Activated naive CD4-positive, alpha-beta T cell (primary cell): ENCODE measurements around the gene PPP1R13L.

ENCODE experiments used
- DNase-seq, 4 experiments: peaks; one replicate each; lab custom pipeline; 2025; lab: John Stamatoyannopoulos, UW

Gene PPP1R13L

DNA sequence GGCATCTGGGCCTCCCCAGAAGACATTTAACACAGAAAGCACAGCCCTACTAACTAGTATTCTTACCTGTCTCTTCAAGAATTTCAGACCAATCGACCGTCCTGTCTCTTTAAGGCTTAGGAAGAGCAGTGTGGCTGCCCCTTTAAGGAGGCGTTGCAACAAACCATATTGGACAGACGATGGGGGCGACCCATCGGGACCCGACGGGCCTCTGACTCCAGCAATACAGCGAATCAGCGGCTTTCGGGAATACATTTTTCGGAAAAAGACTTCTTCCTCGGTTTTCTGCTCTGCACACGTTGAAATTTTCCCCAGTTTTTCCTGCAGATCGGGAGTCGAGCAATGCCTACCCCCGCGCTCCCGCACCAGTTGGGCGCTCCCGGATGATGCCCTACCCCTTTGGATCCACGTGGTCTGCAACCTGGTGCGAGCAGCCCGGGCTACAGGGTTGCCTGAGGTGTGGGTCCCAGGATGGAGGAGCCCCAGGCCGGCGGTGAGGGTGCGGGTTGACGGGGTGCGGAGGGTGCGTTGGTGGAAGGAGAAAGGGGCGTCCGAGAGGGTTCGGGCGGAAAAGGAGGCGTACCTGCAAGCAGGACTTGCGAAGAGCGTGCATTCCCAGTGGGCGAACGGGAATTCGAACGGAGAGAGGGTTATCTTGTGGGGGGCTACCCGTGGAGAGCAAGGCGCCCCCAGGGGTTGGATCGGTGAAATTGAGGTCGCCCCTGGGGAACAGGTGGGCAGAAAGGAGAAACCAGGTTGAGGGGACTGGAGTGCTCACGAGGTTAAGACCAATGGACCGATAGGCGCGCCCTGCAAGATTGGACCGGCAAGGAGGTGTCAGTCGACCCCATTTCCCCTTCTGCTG is 1.6 kb upstream of the PPP1R13L start, which contains the start of gene POLR1G:
Gene POLR1G (plus strand): TSS at position 419 of the 865 bp plus-strand sequence. CDS start 53 bp downstream, at position 472.
- DNase-seq = peak; percentile 40 to 72 (median 58)

DNA sequence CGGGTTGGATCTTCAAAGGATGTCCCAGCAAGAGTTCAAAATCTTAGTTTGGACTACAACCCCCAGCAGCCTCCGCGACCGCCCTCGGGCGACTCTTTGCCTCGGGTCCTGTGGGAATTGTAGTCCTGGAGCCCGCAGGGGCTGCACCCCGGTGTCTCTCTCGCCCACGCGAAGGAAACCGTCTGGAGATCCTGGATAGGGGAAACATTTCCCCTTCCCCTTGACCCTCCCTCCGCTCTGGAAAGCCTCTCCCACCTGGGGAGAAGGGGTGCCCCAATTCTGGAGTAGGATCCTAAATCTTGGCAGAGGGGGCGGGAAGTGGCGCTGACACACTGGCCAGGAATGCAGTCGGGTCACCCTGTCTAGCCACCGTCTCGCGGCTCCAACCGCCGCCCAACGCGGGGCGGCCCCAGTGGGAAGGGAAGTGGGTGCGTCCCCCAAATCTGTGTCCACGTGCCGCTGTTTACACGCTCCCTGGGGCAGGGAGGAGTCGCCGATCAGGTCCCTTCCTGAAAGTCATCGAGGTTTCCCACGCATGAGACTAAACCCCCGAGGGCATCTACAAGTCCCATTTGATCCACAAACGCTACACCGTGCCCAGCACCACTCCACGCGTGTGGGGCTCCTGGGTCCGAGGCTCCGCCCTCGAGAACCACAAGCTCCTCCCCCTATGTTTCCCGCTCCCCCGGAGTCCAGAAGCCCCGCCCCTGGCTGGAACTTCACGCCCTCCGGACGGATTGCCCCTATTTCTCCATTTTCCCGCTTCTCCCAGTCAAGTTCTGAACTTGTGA is 761 bp upstream of the PPP1R13L start:
- DNase-seq = peak; percentile 43 to 74 (median 61)

DNA sequence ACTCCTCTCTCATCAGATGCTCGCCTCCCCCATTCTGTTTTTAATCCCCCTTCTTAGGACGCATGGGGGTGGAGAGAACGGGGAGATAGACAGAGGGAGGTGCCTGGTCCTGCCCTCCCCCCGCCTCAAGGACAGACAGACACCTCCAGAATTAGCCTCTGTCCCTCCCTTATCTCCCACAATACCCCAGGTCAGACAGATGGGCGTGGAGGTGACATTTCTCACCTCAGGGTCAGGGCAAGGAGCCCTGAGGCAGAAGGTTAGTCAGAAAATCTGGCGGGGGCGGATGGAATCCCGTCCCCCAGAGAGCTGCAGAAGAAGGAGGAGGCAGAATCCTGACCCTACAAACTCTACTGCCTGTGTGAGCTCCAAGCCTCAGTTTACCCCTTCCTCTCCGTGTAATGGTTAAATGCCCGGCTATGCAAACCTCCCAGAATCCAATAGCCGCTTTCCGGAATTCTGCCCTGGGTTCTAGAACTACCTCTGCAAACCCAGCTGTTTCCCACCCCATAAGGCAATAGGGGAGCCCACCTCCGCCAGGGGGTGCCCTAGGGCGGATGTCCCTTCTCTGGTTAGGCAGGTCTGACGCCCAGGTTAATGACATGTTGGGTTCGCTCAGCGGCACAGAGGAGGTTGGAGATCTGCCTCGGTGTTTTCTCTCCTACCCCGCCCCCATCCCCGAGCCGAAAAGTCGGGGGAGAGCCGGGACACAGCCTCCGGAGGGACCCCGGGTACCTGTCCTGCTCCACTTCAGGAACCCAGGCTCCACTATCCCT is 900 bp downstream of the PPP1R13L start:
- DNase-seq = peak in 3 of 4 experiments; percentile 23 to 51 (median 30)

DNA sequence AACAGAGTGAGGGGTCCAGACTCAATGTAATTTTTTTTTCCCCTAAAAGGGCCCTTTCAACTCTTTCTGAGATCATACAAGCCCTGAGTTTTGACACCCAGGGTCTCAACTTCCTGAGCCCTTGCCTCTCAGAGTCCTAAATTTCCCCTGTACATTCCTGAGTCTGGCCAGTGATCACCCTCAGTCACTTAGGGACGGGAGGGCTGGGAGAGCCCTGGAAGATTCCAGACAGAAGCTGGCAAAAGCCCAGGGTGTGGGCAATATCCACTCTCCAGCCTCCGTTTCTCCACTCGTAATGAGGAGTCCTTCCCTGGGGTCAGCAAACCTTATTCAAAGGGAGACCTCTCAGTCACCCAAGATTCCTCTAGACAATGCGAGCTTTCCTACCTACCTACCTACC is 1.6 kb downstream of the PPP1R13L start:
- DNase-seq = no peak

DNA sequence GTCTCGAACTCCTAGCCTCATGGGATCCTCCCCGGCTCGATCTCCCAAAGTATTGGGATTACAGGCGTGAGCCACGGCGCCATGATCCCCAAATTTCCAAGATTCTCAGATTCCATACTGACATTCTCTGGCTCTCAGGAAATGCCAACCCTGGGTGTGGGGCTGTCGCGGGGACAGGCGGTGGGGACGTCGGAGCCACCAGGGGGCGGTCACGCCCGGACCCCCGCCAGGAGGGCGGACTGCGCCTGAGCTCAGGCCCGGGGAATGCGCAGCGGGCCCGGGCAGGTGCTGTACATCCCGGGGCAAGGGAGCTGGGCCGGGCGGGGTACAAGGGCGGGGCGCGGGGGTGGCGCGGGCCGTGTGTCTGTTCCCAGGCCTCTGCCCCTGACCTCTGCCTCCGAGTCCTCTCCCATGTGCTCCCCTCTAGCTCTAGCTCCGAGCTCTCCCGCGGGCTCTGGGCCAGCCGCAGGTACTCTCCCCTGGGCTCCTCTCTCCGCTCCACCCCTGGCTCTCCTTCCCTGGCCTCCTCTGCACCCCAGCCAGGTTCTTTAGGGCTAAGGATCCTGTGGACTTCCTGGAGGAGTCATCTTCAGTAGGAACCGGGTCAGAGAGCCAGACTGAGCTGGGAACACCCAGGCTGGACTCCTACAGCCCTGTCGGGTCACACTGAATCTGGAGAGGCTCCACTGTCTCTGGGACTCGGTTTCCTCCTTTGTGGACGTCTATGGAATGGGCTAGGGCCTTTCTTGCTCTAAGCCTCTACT is 2.4 kb downstream of the PPP1R13L start:
- peak in 1 of 4 experiments; percentile 15 for DNase-seq

DNA sequence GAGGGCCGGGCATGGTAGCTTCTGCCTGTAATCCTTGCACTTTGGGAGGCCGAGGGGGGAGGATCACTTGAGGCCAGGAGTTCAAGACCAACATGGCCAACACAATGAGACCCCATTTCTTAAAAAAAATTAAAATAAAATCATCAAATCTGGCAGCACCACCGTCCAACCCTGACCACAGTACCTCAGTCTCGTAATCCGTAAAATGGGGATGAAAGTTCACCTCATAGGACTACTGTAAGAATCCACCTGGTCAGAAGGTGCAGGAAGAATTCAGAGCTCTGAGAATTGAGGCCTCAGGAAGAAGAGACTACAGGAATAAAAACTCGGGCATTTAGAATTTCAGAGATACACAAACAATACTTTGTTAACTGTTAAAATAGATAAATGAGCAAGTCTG is 3.1 kb downstream of the PPP1R13L start:
- no peak for DNase-seq

DNA sequence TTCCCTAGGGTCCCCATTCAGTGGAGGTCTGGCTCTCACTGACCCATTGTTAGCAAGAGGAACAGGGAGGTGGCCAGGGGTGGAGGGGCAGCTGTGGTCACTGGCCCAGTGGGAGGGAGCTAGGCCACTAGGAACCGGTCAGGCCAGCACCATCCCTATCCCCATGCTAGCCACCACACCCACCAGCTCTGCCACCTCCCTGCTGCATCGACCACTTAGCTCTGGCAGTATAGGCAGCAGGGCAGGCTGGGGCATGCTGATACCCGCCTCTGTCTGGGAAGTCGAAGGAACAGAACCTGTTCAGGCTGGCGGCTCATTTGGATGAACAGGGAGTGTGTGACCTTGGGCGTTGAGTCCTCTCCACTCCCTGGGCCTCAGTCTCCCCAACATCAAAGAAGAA is 4.7 kb downstream of the PPP1R13L start:
- DNase-seq = no peak

DNA sequence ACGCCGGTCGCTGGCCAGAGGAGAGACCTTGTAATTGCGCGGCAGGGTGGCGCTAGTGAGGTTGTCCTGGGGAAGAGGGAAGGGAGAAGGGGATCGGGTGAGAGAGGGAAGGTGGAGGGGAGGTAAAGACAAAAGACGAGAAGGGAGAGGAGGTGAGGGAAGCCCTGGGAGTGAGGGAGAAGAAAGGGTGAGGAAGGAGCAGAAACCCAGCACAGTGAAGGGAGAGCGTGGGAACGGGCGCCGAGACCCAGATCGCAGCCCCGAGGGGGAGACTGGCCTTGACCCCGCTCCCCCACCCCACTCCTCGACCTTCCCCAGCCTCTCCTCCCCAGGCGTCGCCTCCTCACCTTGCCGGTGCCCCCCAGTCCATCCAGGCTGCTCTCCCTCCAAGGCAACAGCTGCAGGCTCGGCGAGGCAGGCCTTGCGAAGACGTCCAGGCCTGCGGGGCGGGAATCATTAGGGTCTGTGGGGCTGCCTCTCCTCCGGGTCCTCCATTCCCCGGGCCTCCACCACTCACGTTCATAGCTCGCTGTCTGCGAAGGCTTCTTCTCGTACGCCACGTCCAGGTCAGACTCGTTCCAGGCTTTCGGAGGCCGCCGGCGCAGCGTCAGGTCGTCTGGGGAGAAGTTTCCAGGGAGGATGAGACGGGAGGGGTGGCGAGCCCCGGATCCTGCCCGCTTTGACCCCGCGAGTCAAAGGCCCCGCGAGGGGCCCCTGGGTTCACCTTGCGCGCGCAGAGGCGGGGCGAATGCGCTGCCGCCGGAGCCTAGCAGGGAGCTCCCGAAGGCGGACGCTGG is 8.8 kb downstream of the PPP1R13L start:
- DNase-seq = no peak

DNA sequence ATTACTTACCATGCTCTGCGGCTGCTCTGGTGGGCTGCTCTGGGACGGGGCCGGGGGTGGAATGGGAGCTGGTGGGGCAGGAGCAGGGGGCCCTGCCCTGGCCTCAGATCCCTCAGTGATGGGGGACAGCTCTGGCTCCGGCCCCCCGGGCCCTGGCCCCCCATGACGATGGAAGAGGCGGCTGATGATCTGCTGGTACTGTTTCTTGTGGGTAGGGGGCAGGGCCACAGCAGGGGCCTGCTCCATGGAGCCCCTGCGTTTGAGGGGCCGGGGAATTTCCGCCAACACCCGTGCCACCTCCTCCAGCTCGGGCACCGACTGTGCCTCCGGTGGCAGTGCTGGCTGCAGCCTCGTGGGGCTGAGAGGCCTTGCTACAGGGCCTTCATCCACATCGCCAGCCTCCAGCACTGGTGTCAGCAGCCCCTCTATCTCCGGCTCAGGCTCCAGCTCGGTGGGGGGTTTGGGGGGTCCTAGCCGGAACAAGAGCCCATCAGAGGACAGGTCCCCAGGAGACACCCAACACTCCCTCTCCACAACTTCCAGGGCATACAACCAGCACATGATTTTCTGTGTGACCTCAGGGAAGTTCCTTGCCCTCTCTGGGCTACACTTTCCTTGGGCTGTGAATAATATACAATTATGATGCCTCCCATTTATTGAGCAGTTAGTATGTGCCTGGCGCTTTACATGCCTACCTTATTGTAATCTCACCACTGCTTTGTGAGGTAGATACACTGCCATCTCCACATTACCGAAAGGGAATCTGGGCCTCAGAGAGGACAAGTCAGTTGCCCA is 12.8 kb downstream of the PPP1R13L start:
- no peak for DNase-seq

DNA sequence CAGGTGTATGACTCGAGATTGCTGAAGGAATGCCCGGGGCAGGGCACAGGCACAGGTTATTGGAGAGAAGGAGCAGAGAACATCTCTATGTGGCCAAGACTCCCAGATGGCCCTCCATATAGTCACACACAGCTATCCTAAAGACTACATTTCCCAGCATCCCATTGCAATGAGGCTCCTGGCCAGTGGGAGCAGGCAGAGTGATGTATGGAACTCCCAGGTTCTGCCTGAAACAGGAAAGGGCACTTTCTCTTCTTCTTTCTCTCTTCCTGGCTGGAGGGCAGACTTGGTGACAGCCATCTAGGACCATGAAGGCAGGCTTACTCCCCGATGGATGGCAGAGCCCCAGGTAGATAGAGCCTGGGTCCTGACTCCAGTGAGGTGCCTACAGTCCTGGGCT is 13.5 kb downstream of the PPP1R13L start:
- no peak for DNase-seq

DNA sequence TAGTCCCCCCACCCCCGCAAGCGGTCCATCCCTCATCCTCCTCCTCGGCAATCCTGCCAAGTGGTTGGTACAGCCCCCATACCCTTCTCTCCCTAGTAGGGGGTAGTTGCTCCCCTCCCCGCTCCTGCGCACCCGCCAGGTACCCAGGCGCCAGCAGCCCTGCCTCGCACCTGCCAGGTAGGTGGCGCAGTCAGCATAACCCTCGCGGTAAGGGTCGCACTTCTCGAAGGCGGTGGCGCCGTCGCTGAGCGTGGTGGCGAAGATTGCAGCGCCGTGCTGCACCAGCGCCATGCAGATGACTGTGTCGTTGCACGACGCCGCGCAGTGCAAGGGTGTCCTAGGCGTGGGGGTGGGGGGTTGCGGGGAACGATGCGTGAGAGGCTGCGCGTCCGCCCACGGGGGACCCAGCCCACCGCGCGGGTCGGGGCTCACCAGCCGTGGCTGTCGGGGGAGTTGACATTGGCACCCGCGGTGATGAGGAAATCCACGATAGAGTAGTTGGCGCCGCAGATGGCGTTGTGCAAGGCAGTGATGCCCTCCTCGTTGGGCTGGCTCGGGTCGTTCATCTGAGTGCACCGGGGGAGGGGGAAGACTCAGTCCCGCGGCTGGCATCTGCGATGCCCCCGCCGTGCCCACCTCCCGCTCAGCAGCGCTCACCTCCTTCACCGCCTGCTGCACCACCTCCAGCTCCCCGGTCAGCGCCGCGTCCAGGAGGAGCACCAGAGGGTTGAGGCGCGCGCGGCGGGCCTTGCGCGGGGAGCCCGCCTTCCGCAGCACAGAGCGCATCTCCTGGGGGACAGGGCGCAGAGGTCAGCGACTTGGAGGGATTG is 19.3 kb downstream of the PPP1R13L start:
- no peak for DNase-seq

DNA sequence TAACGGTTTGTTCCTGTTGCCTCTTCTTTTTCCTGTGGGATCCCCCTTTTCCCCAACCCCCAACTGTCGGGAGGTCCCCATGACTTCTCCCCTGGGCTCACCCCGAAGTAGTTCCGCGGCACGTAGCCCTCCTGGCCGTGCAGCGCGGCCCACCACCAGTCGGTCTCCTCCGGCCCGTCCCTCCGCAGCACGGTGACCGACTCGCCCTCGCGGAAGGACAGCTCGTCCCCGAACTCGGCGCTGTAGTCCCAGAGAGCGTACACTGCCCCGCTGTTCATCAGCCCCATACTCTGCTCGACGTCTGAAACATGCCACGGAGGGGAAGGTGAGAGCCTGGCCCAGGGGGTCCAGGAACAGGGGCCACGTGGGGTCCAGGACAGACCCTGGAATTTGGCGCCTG is 22.4 kb downstream of the PPP1R13L start:
- DNase-seq = no peak

DNA sequence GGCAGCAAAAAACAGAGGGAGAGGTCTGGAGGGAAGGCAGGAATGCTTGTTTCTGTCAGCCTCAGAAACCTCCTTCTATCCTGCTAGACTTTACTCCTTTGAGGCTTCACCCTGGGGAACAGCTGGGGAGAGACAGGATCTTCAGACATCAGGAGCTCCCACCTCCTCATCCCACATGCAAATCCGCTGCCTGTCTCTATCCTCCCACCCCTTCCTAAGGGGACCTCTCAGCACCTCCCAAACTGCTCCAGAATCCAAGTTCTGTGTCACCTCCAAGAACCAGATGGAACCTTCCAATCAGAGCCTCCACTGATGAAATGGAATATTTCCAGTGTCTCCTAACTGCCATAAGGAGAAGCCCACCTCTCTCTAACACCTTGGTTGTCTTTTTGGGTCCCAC is 24.8 kb downstream of the PPP1R13L start:
- no peak for DNase-seq

DNA sequence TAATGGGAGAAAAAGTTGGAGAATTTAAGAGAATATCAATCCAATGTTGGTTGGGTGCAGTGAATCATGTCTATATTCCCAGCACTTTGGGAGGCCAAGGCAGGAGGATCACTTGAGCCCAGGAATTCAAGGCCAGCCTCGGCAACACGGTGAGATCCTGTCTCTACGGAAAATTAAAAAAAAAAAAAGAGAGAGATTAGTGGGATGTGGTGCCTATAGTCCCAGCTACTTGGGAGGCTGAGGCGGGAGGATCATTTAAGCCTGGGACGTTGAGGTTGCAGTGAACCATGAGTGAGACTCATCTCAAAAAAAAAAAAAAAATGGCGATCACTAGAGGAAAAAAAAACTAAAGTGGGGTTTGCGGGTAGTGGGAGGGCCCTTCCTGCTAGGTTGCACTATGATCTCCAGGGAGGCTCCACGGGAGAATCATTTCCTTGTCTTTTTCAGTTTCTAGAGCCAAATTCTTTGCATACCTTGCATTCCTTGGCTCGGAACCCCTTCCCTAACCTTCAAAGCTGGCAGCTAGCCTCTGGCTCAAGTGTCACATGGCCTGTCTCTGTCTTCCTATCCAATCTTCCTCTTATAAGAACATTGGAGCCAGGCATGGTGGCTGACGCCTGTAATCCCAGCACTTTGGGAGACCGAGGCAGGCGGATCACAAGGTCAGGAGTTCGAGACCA is 28.7 kb downstream of the PPP1R13L start:
- no peak for DNase-seq

DNA sequence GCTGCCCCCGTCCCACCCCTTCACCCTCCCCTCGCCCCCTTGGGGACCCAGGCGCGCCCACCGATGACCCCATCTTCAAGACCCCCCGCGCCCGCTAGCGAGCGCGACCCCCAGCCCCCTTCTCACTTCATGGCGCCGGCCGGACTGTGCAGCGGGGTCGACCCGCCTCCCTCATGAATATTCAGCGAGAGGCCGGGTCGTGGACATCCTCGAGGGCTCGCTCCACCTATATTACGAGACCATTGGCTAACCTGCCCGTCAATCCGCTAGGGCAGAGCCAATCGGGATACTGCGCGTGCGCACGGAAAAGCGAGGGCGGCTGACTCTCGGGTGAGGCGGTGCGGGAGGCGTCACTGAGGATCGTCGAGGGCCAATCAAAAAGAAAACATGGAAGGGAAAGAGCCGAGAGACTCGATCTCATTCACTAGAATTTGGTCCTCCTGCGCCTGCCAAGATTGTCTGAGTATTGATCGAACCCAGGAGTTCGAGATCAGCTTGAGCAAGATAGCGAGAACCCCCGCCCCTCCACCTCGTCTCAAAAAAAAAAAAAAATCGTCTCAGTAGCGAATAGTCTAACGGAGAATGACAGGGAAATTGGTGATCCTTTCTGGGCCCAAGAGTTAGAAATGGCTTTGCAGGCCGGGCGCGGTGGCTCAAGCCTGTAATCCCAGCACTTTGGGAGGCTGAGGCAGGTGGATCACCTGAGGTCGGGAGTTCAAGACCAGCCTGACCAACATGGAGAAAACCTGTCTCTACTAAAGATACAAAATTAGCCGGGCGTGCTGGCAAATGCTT is 34.3 kb downstream of the PPP1R13L start, which contains the start of gene ERCC2:
Gene ERCC2 (minus strand): TSS at position 164 of the 795 bp plus-strand sequence. CDS start 33 bp downstream, at position 131.
- DNase-seq = peak; percentile 98 to 99 (median 98)

DNA sequence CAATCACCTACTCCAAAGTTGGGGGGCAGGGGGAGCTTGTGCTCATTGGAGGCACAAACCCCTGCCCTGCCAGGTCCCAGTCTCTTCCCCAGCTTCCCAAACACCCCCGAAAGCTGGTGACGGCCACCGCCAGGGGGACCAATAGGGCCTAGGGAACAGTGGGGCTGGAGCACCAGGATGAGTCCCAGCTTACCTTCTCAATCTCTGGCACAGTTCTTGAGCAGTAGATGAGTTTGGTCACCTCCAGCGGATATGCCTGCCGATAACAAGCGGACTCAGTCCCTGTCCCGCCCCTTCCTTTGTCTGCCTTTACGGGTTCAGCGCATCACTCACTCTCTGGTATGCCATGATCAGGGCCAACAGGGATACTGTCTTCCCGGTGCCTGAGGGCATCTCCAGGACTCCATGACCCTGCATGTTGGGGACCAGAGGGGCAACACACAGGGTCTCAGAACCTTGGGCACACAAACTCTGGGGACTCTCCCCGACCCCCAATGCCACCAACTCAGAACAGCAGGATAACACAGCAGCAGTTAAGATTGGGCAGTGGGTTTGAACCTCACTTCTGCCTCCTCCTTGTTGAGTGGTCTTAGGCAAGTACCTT is 36.0 kb downstream of the PPP1R13L start:
- DNase-seq = no peak

DNA sequence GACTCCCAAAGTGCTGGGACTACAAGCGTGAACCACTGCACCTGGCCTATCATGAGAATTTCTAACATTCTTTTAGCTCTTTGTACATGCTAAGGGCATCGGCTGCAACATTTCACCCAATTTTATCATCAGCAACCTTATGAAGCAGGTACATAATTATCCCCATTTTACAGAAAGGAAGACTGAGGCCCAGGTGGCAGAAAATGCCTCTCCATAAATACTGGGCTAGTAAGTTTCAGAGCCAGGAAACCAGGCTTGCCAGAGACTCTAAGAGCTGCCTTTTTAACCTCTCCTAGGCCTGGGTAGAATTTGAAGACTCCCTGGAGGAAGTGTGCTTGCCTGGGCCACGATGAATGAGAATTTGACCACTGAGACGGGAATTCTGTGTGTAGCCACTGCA is 36.7 kb downstream of the PPP1R13L start:
- DNase-seq = no peak
